Ascending aorta (tissue), 2 donors: ENCODE measurements around the gene CNTN2. TPM values are rescaled to one million over a fixed set of nuclear protein-coding genes. Genes with fewer than 3 reads are reported as not detected.

ENCODE experiments used
- DNase-seq, 2 donors: peaks; one replicate each; pipeline ENCODE4 v3.0.0-alpha.2; 2019; ENCODE audit warnings: low spot score in 2 of 2
- H3K27ac ChIP-seq, 2 donors: fragments of 200-600 bp; sonication (generic); one replicate each; pipeline ENCODE4 v1.5.1; 2016 to 2017; ENCODE audit warnings: mild to moderate bottlenecking in 1 of 2
- H3K27me3 ChIP-seq: fragments of 200-600 bp; sonication (generic); one replicate; pipeline ENCODE4 v1.5.1; 2017
- H3K36me3 ChIP-seq, 2 donors: fragments of 200-600 bp; sonication (generic); one replicate each; pipeline ENCODE4 v1.5.1; 2016
- H3K4me1 ChIP-seq, 2 donors: fragments of 200-600 bp; sonication (generic); one replicate each; pipeline ENCODE4 v1.5.1; 2016 to 2017; ENCODE audit warnings: mild to moderate bottlenecking in 1 of 2
- H3K4me3 ChIP-seq, 2 donors: fragments of 200-600 bp; sonication (generic); one replicate each; pipeline ENCODE4 v1.5.1; 2016 to 2017; ENCODE audit warnings: mild to moderate bottlenecking in 1 of 2
- H3K9me3 ChIP-seq, 2 donors: fragments of 200-600 bp; sonication (generic); one replicate each; pipeline ENCODE4 v1.5.1; 2016
- CTCF ChIP-seq, 3 experiments: fragments of 200-600 bp in 2 of 3; fragments of 450-650 bp in 1 of 3; sonication (generic) in 2 of 3; IDR thresholded peaks; one replicate each; pipeline ENCODE4 v1.5.1; 2016 to 2019; ENCODE audit warnings: antibody characterized with exemption in 3 of 3, mild to moderate bottlenecking in 1 of 3, moderate library complexity in 1 of 3
- intact Hi-C: fragments of 100-400 bp; cut with DNase I; formaldehyde crosslinking; loops from one replicate; pipeline ENCODE4 v1.15.1; 2023
- total RNA-seq: library from RNA; depleted of rRNA; stranded (reverse); fragments of >200 nt; gene quantifications from one replicate; pipeline ENCODE4 v1.1.0, GENCODE V29; 2016

The CNTN2 gene
- 0.32 TPM for total RNA-seq

- Histone ChIP-seq H3K27me3 (no peaks in the 10 kb centered on the region), H3K27ac (no peak within 1 kb of the TSS), H3K4me3 (no peak within 1 kb of the TSS), H3K36me3 (no peaks in the 10 kb centered on the region), H3K9me3 (no peaks in the 10 kb centered on the region), H3K4me1 (no peaks in the 10 kb centered on the region)
- intact Hi-C loops, result no loop called here
- DNase-seq, result no peak
- TF ChIP-seq CTCF (IDR thresholded peaks at IDR 0.05), result no peak
Observed at GRCh38 chr1:205042911-205043806, at the start of gene CNTN2. CNTN2 (plus strand) TSS chr1:205043212; CDS start chr1:205053186, 9,974 bp downstream.

GRCh38 chr1:204994086-204994862, 48.7 kb upstream of the CNTN2 start:
- no peak for TF ChIP-seq CTCF (IDR thresholded peaks at IDR 0.05)
- H3K9me3 ChIP-seq, result no peaks in the 10 kb centered on the region
- no peaks in the 10 kb centered on the region for H3K27me3 ChIP-seq
- no peak overlapping the region for H3K27ac ChIP-seq
- intact Hi-C loops, result no loop called here
- no peak for DNase-seq
- no peaks in the 10 kb centered on the region for H3K36me3 ChIP-seq
- no peaks in the 10 kb centered on the region for H3K4me1 ChIP-seq
- no peak overlapping the region for H3K4me3 ChIP-seq

GRCh38 chr1:204996981-204997380, 46.0 kb upstream of the CNTN2 start:
- no peak for DNase-seq
- TF ChIP-seq CTCF (IDR thresholded peaks at IDR 0.05), result no peak
- H3K4me3 ChIP-seq, result no peak overlapping the region
- no peaks in the 10 kb centered on the region for H3K4me1 ChIP-seq
- no peaks in the 10 kb centered on the region for H3K27me3 ChIP-seq
- no peaks in the 10 kb centered on the region for H3K9me3 ChIP-seq
- no peak overlapping the region for H3K27ac ChIP-seq
- intact Hi-C loops, result no loop called here
- no peaks in the 10 kb centered on the region for H3K36me3 ChIP-seq

GRCh38 chr1:204997591-204998355, 45.2 kb upstream of the CNTN2 start:
- no peaks in the 10 kb centered on the region for H3K4me1 ChIP-seq
- H3K36me3 ChIP-seq, result no peaks in the 10 kb centered on the region
- intact Hi-C loops, result no loop called here
- H3K27me3 ChIP-seq, result no peaks in the 10 kb centered on the region
- DNase-seq, result no peak
- no peak overlapping the region for H3K4me3 ChIP-seq
- no peak overlapping the region for H3K27ac ChIP-seq
- H3K9me3 ChIP-seq, result no peaks in the 10 kb centered on the region
- no peak for TF ChIP-seq CTCF (IDR thresholded peaks at IDR 0.05)

GRCh38 chr1:205001162-205001561, 41.9 kb upstream of the CNTN2 start:
- Histone ChIP-seq H3K4me1 (no peaks in the 10 kb centered on the region), H3K36me3 (no peaks in the 10 kb centered on the region), H3K9me3 (no peaks in the 10 kb centered on the region), H3K27me3 (no peaks in the 10 kb centered on the region), H3K27ac (no peak overlapping the region), H3K4me3 (no peak overlapping the region)
- intact Hi-C loops, result no loop called here
- DNase-seq, result no peak
- no peak for TF ChIP-seq CTCF (IDR thresholded peaks at IDR 0.05)
